Activated T-cell treated with anti-CD3 and anti-CD28 coated beads, Interleukin-2, amount 50 U/mL, for 48 hours (primary cell): ENCODE results near the gene APP.

ENCODE experiments used
- DNase-seq, 2 experiments: peaks; one replicate each; pipeline ENCODE4 v3.0.0-alpha.2; 2020

APP gene

GRCh38 chr21:26170471-26171257, at the start of gene APP:
TSS of gene APP (minus strand) at chr21:26170770. CDS start at chr21:26170620, 150 bp downstream.
- peak; percentile 92 to 94 for DNase-seq

DNA sequence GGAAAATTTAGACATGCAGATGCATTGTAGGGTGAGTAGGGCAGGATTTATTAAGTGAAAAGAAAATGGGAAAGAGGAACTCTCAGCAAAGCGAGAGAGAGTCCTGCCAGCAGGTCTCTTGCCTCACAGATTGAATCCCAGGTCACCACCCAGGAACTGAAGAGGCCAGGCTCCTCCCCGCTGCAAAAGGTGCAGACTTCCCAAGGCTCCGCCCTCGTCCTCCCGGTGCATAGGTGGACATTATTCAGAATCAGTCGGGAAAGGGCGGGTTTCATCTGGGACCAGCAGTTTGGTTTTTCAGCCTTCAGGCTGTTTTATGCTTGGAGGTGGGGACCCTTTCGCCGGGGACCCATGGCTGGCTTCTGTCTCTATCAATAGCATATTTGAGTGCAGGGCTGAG, 41.6 kb upstream of the APP start:
- no peak for DNase-seq

- DNase-seq = no peak
Observed at GRCh38 chr21:26210614-26211013, 40.0 kb upstream of the APP start.

GRCh38 chr21:26207021-26207420, 36.5 kb upstream of the APP start:
- no peak for DNase-seq

- no peak for DNase-seq
Observed at GRCh38 chr21:26199456-26199855, 28.9 kb upstream of the APP start.

DNA sequence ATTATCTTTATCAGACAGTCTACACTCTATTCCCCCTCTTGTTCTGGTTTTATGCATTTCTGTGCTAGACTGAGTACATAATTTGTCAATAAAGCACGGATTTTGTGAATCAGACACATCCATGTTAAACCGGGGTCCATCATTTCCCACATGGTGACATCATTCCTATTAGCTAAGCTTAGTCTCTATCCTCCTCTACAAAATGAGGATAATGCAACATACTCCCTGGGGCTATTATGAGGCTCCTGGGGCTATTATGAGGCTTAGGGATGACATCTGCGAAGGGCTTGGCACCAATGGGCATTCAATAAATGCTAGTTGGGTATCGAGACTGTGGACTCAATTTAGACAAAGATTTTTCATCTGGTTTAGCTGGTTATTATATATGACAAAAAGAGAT, 25.1 kb upstream of the APP start:
- DNase-seq = no peak

DNA sequence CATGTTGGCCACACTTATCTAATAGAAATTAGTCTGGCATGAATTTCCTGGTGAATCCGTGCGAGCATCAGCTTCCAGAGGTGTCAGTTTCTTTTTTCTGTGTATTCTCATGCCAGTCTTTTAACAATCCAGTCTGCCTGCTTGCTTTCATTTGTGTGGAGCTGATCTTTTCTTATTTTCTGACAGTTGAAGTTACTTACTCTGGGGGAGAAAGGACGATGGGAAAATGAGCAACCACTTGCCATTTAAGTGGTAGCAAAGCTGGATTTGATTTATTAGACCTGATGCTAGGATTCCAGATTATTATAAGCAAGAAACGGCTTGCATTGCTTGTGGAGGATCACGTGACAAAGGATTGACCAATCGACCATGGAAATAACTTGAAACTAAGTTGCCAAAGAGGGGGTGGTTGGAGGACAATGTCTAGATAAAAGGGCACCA, 24.3 kb upstream of the APP start:
- DNase-seq = no peak

DNA sequence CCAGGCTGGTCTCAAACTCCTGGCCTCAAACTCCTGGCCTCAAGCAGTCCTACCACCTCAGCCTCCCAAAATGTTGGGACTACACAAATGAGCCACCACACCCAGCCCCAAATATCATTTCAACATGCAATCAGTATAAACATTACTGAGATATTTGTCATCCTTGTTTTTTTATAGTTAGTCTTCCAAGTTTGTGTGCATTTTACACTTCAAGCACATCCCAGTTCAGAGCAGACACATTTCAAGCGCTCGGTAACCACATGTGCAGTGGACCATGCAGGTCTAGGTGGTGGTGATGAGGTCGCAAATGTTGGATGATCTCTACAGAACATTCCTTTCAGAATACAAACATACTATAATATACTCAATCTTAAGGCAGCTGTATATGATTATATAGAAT, 23.8 kb upstream of the APP start:
- no peak for DNase-seq

GRCh38 chr21:26191609-26192008, 21.0 kb upstream of the APP start:
- DNase-seq = no peak

DNA sequence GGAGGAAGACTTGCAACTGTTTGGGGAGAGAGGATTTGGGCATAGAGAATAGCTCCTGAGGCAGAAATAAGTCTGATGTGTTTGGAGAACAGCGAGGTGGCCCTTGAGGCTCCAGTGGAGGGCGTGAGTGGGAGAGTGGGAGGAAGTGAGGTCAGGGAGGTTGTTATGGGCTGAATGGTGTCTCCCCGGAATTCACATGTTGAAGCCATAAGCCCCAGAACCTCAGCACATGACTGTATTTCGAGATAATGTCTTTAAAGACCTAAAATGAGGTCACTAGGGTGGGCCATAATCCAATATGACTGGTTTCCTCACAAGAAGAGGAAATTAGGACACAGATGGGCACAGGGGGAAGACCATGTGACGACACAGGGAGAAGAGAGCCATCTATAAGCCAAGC, 17.9 kb upstream of the APP start:
- DNase-seq = no peak

DNA sequence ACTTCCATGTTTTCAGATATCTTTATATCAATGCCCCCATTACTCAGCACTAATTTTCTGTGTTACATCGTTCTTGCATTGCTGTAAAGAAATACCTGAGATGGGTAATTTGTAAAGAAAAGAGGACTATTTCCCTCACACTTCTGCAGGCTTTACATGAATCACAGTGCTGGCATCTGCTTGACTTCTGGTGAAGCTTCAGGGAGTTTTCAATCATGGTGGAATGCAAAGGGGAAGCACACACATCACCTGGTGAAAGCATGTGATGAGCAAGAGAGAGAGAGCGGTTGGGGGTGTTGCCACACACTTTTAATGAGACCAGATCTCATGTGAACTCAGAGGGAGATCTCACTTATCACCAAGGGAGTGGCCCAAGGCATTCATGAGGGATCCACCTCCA, 14.9 kb upstream of the APP start:
- no peak for DNase-seq

DNA sequence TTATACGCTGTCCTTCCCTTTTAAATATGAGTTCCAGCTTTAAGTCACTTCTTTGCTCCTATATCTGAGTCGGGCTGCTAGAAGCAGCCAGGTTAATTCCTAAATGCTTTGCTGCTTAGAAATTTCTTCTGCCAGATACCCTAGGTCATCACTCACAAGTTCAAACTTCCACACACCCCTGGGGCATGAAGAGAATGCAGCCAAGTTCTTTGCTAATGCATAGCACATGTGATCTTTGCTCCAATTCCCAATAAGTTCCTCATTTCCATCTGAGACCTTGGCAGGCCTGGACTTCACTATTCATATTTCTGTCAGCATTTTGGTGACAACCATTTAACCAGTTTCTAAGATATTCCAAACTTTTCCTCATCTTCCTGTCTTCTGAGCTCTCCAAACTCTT, 14.5 kb upstream of the APP start:
- no peak for DNase-seq

DNA sequence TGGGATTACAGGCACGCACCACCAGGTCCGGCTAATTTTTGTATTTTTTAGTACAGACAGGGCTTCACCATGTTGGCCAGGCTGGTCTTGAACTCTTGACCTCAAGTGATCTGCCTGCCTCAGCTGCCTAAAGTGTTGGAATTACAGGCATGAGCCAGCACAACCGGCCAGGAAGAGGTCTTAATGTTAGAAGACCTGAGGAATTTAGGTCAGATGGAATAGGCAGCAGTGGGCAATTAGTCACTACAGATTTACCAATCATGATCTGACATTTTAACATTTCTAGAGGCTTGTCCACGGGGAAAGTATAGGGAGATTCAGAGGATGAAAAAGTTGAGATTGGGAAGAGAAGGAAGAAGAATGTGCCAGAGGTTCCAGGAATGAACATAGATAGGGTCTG, 8.9 kb upstream of the APP start:
- no peak for DNase-seq

- DNase-seq = no peak
Observed at GRCh38 chr21:26177746-26178426, 7.3 kb upstream of the APP start.

DNA sequence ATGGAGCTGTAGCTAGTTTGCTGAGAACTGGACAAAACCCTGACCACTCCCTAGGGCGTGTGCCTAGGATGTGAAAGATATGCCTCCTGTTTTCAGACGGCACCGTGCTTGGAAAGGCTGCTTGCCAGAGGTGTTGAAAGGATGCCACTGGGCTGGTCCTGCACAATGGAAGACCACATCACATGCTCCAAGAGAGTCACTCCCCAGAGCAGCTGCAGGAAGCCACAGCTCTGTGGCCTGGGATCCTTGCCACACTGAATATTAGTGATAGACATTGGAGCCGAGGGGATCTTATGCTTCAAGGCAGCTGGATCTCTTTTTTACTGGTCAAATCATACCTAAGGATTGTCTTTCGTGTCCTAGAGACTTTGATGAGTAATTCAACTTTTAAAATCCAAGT, 6.6 kb upstream of the APP start:
- no peak for DNase-seq

- DNase-seq = no peak
Observed at GRCh38 chr21:26171258-26172100, 909 bp upstream of the APP start.

DNA sequence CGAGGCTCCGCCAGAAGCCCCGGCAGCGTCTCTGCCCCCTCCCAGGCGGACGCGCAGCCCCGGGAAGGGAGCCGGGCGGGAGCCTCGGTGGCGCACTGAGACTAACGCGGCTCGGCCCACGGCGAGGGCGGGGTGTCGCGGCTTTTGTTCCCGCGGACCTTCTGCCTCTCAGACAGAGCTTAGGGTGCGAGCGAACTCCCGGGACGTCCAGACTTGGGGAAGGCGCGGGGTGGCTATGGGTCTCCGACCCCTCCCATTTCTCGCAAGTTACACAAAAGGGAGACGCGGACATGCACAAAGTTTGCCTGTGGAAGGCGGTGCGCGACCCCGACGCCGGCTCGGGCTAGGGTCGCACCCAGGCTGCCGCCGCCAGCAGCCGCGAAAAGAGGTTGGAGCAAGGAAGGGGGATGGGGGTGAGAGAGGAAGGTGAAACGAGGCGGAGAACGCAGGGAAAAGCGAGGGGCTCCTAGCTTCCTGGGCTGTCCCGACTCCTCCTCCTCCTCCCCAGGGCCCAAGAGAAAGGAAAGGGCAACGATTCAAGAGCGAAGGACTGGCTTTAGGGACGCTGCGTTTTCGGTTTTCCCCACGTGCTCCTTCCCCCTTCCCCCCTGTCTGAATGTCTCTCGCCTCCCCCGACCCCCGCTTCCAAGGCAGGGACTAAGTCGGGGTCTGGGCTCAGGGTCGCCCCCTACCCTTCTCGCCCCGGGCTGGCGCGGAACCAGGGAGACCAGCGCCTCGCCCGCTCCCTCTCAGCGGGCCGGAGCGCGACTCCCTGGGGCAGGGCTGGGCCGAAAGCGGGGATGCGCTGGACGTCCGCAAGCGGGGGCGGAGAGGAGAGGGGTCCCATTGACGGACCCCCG, 729 bp downstream of the APP start:
- DNase-seq = peak; percentile 71 to 75

- DNase-seq = peak; percentile 66 to 68
Observed at GRCh38 chr21:26169061-26169610, 1.4 kb downstream of the APP start.

GRCh38 chr21:26168371-26168770, 2.2 kb downstream of the APP start:
- DNase-seq = no peak

DNA sequence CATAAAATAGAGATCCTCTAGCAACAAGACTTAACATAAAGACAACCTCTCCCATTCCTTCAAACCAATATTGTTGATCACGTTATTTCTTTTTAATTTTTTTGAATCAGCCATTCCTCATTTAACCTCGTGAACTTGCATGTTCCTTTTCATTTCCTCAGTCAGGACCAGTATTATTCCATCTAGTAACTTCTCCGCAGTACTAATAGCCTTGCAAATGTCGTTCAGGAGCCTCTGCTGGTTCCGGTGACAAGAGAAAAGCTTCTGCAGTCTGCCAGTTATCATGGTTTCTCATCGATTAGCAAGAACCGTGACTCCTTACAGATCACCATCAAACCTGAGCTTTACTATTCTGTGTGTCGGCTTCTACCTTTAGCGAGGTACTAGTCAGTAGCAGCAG, 3.0 kb downstream of the APP start:
- DNase-seq = no peak

DNA sequence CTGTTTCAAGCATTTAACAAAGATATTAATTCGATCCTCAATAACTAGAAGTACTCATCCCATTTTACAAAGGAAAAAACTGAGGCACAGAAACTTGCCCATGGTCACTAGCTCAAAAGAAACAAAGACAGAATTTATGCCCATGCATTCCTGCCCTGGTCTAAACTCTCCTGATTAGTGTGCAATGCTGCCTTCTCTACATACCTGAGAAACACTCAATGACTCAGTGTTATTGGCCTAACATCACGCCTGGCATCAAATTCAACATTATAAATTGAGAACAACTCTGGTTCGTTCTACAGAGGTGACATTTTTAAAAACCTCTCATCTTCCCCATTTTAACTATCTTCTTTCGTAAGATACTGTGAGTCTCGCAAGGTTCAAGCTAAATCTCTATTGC, 5.2 kb downstream of the APP start:
- no peak for DNase-seq

GRCh38 chr21:26164311-26164710, 6.3 kb downstream of the APP start:
- no peak for DNase-seq
